Nephron (organoid): ENCODE results near the gene SBK3.

Source experiments
- H3K27ac Mint-ChIP-seq, 3 experiments: 2 replicates each; pipeline ENCODE4 v1.8.0; 2020; ENCODE audit warnings: mixed read lengths in 3 of 3, mild to moderate bottlenecking in 2 of 3, moderate library complexity in 1 of 3
- H3K27me3 Mint-ChIP-seq: 2 replicates; pipeline ENCODE4 v1.8.0; 2021; ENCODE audit warnings: low read depth, mild to moderate bottlenecking, moderate library complexity, mixed read lengths
- H3K36me3 Mint-ChIP-seq: 2 replicates; pipeline ENCODE4 v1.8.0; 2020; ENCODE audit warnings: low read depth, mixed read lengths
- H3K4me1 Mint-ChIP-seq: 2 replicates; pipeline ENCODE4 v1.8.0; 2020; ENCODE audit warnings: mixed read lengths
- H3K4me3 Mint-ChIP-seq, 3 experiments: 2 replicates each; pipeline ENCODE4 v1.8.0; 2020; ENCODE audit warnings: mild to moderate bottlenecking in 3 of 3, mixed read lengths in 3 of 3, moderate library complexity in 2 of 3
- H3K9me3 Mint-ChIP-seq: 2 replicates; pipeline ENCODE4 v1.8.0; 2020; ENCODE audit warnings: mixed read lengths
- TF ChIP-seq, protein P1 (sequence below), 3 experiments: fragments of 200-600 bp; sonication (generic); IDR thresholded peaks; one replicate each; pipeline ENCODE4 v1.5.0; 2021; ENCODE audit warnings: antibody characterized with exemption in 3 of 3; ENCODE audit not compliant: unreplicated experiment in 3 of 3

Gene SBK3, protein sequence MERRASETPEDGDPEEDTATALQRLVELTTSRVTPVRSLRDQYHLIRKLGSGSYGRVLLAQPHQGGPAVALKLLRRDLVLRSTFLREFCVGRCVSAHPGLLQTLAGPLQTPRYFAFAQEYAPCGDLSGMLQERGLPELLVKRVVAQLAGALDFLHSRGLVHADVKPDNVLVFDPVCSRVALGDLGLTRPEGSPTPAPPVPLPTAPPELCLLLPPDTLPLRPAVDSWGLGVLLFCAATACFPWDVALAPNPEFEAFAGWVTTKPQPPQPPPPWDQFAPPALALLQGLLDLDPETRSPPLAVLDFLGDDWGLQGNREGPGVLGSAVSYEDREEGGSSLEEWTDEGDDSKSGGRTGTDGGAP

DNA sequence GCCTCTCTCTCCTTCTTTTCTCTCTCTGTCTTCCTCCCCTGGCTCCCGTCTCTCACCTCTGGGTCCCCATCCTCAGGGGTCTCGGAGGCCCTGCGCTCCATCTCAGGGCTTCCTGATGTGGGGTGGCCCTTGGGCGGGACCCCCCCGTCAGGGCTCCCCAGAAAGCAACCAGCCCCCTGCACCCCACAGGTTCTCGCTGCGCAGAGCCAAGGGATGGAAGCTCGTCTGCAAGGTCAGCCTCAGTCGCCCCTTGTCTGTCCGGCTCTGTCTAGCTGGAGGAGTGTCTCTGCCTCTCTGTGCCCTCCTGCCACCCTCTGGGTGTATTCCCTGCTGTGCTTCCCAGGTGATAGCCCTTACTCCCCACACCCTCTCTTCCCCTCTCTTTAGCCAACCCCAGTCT lies at the start of gene SBK3:
TSS of gene SBK3 (minus strand) at position 101 of the 400 bp plus-strand sequence. CDS start at position 101, 0 bp downstream.
- Mint-ChIP-seq H3K4me3 (peak within 1 kb of the TSS in 1 of 3 experiments; percentile 5), H3K27me3 (peaks cover 28% of the 10 kb centered on the region), H3K36me3 (no peaks in the 10 kb centered on the region), H3K4me1 (peaks cover 37% of the 10 kb centered on the region), H3K9me3 (peaks cover 7% of the 10 kb centered on the region), H3K27ac (peak within 1 kb of the TSS in 2 of 3 experiments; percentile 7 to 32)
- TF ChIP-seq, protein P1, sequence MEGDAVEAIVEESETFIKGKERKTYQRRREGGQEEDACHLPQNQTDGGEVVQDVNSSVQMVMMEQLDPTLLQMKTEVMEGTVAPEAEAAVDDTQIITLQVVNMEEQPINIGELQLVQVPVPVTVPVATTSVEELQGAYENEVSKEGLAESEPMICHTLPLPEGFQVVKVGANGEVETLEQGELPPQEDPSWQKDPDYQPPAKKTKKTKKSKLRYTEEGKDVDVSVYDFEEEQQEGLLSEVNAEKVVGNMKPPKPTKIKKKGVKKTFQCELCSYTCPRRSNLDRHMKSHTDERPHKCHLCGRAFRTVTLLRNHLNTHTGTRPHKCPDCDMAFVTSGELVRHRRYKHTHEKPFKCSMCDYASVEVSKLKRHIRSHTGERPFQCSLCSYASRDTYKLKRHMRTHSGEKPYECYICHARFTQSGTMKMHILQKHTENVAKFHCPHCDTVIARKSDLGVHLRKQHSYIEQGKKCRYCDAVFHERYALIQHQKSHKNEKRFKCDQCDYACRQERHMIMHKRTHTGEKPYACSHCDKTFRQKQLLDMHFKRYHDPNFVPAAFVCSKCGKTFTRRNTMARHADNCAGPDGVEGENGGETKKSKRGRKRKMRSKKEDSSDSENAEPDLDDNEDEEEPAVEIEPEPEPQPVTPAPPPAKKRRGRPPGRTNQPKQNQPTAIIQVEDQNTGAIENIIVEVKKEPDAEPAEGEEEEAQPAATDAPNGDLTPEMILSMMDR (IDR thresholded peaks at IDR 0.05; ENCODE audit: unreplicated experiment in 3 of 3) = no peak

DNA sequence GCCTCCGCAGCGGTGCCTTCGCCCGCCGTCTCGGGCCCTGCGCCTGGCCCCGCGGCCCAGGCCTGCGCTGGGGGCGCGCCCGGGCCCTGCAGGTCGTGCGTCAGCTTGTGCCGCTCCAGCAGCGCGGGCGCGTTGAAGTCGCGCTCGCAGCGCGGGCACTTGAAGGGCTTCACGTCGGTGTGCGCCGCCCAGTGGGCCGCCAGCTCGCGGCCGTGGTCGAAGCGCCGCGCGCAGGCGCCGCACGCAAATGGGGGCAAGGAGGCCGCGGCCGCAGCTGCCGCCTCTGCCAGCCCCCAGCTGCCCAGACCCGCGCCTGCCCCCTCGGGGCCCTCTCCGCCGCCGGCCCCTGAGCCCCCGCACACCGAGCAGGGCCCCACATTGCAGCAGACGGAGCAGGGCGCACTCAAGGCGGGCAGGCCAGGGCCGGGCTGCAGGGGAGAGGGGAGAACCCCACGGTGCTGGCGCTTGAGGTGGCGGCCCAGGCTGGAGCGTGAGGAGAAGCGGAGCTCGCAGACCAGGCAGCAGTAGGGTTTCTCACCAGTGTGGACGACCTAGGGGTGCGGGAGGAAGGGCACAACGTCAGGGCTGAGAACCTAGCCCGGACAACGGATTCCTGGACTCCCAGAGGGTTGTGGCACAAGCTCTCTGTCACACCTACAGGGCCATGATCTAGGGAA lies 47.9 kb upstream of the SBK3 start:
- peaks cover 5% of the 10 kb centered on the region for H3K4me1 Mint-ChIP-seq
- TF ChIP-seq, protein P1 (IDR thresholded peaks at IDR 0.05; ENCODE audit: unreplicated experiment in 3 of 3) = no peak
- H3K27ac Mint-ChIP-seq = peak overlapping the region in 1 of 3 experiments; percentile 43
- H3K9me3 Mint-ChIP-seq = no peaks in the 10 kb centered on the region
- H3K27me3 Mint-ChIP-seq = no peaks in the 10 kb centered on the region
- H3K4me3 Mint-ChIP-seq = no peak overlapping the region
- peaks cover 47% of the 10 kb centered on the region for H3K36me3 Mint-ChIP-seq

DNA sequence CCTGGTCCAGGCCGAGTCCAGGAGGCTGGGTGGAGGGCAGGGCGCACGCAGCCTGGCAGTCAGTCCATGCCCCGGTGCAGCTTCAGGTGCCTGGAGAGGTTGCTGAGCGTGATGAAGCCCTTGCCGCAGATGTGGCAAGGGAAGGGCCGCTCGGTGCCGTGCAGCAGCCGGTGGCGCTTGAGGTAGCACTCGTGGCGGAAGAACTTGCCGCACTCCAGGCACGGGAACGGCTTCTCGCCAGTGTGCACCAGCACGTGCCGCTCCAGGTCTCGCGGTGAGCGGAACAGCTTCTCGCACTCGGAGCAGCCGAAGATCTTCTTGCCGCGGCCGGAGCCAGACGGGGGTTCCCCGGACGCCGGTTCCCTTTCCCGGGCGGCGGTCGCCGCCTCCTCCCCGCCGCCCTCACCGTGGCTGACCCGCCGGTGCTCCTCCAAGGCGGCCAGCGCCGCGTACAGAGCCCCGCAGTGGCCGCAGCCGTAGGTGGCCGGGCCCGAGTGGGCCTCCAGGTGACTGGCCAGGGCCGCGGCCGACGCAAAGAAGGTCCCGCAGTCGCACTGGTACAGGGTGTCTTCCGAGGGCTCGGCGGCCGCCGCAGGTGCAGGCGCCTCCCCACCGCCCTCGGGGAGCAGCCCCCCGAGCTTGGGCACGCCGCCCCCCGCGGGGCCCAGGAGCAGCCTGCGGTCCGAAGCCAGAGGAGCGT lies 47.2 kb upstream of the SBK3 start:
- peaks cover 42% of the 10 kb centered on the region for H3K36me3 Mint-ChIP-seq
- TF ChIP-seq, protein P1 (IDR thresholded peaks at IDR 0.05; ENCODE audit: unreplicated experiment in 3 of 3) = no peak
- no peak overlapping the region for H3K27ac Mint-ChIP-seq
- H3K9me3 Mint-ChIP-seq = no peaks in the 10 kb centered on the region
- peaks cover 6% of the 10 kb centered on the region for H3K4me1 Mint-ChIP-seq
- H3K4me3 Mint-ChIP-seq = no peak overlapping the region
- no peaks in the 10 kb centered on the region for H3K27me3 Mint-ChIP-seq

DNA sequence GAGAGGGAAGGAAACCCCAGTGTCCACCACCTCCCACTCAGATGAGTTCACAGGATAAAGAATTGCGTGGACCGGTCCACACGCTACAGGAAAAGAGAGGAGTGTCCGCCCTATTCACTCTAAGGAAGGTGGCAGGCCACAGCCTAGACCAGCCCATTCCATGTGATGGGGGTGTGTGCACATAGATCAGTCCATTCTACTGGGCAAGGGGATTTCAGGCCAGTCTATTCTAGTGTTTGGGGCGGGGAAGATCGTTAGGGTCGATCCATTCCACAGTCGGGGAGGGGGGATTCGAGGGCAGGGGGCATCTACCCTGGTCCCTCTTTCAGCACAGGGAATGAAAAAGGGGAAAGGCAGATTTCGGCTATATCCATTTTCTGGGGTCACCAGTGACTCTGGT lies 46.2 kb upstream of the SBK3 start:
- peaks cover 16% of the 10 kb centered on the region for H3K4me1 Mint-ChIP-seq
- H3K27ac Mint-ChIP-seq = no peak overlapping the region
- H3K36me3 Mint-ChIP-seq = peaks cover 34% of the 10 kb centered on the region
- TF ChIP-seq, protein P1 (IDR thresholded peaks at IDR 0.05; ENCODE audit: unreplicated experiment in 3 of 3) = no peak
- no peaks in the 10 kb centered on the region for H3K9me3 Mint-ChIP-seq
- H3K27me3 Mint-ChIP-seq = peaks cover under 1% of the 10 kb centered on the region
- H3K4me3 Mint-ChIP-seq = no peak overlapping the region

DNA sequence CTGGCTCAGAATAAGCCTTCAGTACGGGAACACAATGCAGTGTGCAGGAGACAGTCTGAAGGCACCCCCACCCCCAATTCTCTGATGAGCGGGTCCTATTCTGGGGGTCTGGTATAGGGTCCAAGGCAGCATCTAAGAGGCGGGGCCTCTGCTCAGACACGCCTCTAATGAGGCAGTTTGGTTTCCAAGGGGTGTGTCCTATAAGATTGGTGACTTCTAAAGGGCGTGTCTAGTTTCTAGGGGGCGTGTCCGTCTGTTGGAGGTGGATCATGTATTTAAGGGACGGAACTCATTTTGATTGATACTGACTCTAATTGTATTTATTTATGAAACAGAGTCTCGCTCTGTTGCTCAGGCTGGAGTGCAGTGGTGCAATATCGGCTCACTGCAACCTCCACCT lies 45.3 kb upstream of the SBK3 start:
- Mint-ChIP-seq H3K4me3 (no peak overlapping the region), H3K36me3 (peaks cover 25% of the 10 kb centered on the region), H3K9me3 (no peaks in the 10 kb centered on the region), H3K27me3 (peaks cover 6% of the 10 kb centered on the region), H3K27ac (no peak overlapping the region), H3K4me1 (peaks cover 22% of the 10 kb centered on the region)
- TF ChIP-seq, protein P1 (IDR thresholded peaks at IDR 0.05; ENCODE audit: unreplicated experiment in 3 of 3) = no peak
